ENCODE measurements around the gene ARGLU1.

DNA sequence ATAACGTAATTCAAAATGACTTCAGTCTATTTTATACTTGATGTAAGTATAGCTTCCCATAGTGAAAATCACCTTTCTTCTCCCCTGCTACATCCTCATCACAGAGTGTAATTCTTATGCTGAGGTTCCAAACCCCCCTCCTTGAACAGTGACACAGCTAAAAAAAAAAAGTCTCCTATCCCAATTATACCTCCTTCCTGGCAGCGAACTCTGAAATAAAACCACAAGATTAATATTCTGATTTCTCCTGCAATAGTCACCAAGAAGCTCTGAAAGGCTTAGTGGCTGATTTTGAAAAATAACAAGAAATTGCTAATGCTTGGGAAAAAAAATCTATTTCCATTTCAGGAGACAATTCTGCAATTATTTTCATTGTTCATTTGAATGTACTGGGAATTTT, 68.8 kb downstream of the ARGLU1 start:
- TF ChIP-seq CTCF (IDR thresholded peaks at IDR 0.05) = no peak
- TF ChIP-seq POLR2AphosphoS5 (IDR thresholded peaks at IDR 0.05) = no peak
- no peak for TF ChIP-seq POLR2A (IDR thresholded peaks at IDR 0.05)
- no peak for TF ChIP-seq EP300 (IDR thresholded peaks at IDR 0.05)

Data from suprapubic skin (tissue), 4 donors.